Left colon (tissue), 2 donors: ENCODE results near the gene NEMP2. TPM values are rescaled to one million over a fixed set of nuclear protein-coding genes. Genes with fewer than 3 reads are reported as not detected.
A peak's percentile ranks its signal among the peaks of the same experiment; 100 is the strongest.

Experiments
- ATAC-seq: fragments of 200-7000 bp; cut with Tn5 transposase; one replicate; pipeline ENCODE4 v1.9.1; 2020; ENCODE audit warnings: mild to moderate bottlenecking, moderate library complexity
- DNase-seq, 2 donors: peaks; one replicate each; pipeline ENCODE4 v3.0.0-alpha.2; 2020
- intact Hi-C, 2 donors: fragments of 100-400 bp; cut with DNase I in 1 of 2; cut with micrococcal nuclease in 1 of 2; formaldehyde crosslinking; loops; one replicate each; pipeline versions ENCODE4 v1.11.2 to v1.14.0; 2022; cut with DNase I, micrococcal nuclease
- total RNA-seq, 2 donors: library from RNA; stranded (reverse); fragmentation: NEBNext Ultra II Directional; extraction: Animal tissue kit (Norgen Biotek cat#: 25700); gene quantifications; one replicate each; pipeline ENCODE4 v1.2.1, GENCODE V29; 2021
- donor health status: DM: no; HTN: no; CAD: no.
- donor health status: DM: yes; HTN: yes; CAD: no.

The NEMP2 gene
- total RNA-seq, 2 donors from 2014 or later: 2.6 to 3.1 TPM

DNA sequence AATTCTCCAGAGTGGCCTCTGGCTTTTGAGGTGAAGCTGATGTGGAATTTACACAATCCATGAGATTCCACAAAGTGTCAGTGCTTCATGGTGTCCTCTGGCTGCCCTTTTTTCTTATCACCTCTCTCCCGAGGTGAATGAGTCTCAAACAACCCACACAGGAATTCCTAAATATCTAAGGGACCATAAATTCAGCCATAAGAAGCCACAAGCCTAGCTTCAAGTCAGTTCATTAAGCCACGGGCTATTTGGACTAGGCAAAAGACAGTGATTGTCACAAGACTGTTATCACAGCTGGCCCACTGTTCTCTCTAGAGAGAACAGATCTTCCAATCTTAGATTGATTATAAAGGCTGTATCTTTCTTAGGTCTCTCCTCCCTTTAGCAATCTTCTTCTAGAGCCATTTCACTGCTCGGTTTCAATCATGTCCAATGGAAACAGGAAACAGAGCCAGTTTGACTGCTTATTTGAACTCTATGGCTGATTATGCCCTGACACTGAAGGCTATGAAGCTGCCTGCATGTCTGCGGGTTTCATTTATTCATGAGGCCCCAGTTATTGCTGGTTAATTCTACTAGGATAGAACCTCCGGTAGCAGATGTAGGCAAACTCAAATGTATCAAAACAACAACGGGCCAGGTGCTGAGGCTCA is 4.1 kb downstream of the NEMP2 start:
- intact Hi-C loops: no loop called here
- no peak for DNase-seq
- no peak for ATAC-seq

DNA sequence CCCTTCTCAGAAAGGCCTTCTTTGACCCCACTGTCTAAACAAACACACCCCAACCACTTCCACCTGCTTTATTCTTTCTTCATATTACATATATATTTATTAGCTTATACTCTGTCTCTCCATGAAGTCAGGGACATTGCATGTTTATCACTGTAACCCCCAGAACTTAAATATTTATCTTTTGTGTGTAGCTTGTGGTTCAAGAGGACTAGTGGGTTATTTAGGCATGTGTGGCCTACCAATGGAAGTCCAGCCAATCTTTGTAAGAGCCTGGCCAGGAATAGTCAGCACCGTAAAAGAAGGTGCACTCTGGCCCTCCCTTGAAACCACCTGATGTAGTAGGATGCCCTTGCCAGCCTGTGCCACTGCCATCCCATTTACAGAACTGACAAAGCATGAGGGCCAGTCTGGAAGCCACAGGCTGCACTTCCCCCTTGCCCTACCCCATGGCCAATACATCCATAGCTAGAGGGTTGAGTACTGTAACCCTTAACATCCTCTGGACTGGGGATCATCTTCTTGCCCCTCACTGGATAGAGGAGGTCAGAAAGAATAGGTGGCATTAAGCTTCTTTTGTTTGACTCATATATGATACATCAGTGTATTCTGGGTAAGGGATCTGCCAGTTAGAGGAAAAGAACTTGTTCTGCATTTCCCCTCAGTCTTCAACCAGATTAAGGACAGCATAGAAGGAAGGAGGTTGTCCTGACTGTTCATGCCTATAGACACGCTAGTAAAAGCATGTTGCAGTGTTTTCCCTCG is 4.9 kb downstream of the NEMP2 start:
- no peak for DNase-seq
- ATAC-seq: no peak
- intact Hi-C loops: no loop called here

DNA sequence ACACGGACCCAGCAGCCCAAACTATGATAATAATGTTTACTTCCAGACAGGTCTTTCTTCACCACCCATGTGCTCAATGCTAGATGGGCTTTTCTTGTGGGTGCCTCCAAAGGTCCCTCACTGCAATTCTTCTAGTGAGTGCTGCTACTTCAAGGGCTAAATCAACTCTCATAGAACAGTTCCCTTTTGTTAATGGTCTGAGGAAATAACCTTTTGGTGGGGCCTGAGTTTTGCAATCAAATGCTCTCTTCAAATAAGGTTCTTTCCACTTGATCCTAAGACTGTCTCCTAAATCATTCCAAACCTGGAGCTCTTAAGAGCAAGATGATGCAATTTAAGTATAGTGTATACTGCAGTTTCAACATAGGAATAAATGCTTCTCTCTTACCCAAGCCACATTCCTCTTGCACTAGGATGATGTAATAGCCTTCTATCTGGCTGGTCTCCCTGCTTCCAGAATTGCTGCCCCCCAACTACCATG is 6.0 kb downstream of the NEMP2 start:
- intact Hi-C loops: no loop called here
- no peak for ATAC-seq
- no peak for DNase-seq

DNA sequence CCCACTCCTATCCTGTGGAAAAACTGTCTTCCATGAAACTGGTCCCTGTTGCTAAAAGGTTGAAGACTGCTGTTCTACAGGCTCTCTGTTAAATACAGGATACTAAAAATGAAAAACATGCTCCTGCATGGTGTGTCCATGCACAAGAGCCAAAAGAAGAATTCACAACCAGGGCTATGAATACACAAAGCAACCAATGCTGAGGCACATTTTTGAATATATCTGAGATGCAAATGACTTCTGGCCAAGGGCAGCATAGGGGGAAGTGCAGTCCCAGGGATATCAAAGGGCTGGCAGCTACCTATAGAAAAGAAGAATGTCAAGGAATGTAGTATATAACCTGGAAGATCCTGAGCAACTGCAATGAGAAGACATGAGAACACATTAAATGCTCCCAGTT is 6.6 kb downstream of the NEMP2 start:
- intact Hi-C loops: no loop called here
- ATAC-seq: no peak
- DNase-seq: no peak

DNA sequence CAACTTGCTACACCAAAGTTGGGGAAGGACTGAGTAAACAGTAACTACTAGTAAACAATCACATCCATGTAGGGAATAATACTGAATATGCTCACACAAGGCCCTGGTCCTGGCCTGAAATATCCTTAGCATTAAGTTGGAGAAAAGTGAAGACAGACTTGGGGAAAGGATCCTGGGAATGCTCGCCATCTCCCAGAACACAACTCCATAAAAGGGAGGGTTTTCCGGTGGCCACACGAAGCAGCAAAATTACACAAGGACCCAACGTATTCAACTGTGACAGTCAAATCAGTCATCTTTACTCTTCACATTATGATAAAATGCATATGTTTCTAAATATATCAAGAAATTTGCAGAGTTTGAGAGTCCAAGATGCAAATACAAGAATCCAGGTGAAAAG is 7.3 kb downstream of the NEMP2 start:
- ATAC-seq: no peak
- intact Hi-C loops: no loop called here
- no peak for DNase-seq

DNA sequence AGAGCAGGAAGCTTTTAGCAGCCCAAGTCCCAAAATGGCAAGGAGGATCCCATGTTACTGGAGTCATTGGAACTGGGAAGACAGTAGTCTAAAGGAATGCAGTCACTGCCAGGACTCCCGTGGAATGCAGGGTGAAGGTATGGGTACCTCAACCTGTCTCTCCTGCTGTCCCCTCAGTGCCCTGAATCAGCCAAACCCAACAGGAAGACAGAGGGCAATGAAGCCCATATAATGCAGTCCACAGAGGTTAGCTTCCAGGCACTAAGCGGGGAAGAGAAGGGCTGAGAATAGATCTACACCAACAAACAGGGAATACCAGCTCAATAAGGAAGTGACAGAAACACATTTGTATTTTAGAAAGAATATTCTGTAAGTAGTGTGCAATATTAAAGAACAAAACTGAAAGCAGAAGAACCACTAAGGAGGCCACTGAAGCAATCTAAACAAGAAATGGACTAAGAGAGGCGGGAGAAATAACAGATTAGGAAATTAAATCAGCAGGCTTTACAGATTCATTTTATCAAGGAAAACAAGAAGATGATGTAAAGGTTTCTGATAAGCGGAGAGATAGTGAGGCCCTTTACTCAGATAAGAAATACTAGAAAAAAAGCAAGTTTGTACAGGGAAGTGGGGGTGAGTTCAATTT is 8.3 kb downstream of the NEMP2 start:
- DNase-seq: no peak
- peak; percentile 40 for ATAC-seq
- intact Hi-C loops: no loop called here

DNA sequence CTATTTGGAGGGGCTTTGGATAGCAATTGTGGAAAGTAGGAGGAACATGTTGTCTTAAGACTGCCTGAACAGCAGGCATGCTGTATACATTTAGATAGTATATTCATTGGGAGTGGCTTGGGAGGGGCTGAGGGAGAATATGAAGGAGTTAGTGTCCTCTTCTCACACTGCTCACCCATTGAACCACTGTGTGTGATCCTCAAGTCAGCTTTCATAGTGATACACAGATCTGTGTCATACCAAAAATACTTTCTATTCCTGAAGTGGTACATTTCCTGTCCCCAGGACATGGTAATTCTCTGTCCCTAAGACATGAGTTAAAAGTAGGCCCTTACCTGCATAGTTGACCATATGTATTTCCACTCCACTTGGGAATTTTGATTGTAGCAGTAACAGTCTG is 9.6 kb downstream of the NEMP2 start:
- intact Hi-C loops: no loop called here
- ATAC-seq (peak; percentile 44), DNase-seq (no peak)

DNA sequence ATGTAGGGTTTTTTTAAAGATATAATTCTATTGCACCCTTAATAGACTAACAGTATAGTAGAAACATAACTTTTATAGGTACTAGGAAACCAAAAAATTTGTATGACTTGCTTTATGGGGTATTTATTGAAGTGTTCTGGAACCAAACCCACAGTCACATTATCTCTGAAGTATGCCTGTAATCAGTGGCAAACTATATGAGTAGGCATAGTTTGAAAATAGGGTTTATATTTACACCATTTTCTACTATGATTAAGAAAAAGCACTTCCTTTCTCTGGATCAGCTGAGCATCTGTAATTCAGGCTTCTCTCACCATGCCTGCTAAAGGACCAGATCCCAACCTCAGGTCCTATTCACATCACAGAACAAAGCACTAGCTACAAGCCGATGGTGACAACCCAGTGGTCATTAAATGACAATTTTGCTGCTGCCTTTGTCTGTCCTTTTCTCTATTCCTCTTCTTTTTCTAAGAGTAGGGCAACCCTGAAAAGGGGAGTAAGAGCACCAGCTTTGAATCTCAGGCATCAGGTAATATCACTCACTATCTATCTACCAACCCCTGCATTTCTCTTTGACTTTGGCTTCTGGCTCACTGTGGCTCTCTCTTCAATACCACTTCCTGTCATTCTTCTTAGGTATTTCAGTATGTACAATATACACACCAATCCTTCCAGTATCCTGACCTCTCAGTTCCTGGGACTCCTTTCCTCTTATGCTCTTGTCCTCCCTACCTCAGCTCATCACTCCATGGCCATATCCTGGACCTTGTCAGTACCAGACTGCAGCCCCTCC is 14.4 kb downstream of the NEMP2 start:
- no peak for DNase-seq
- ATAC-seq: no peak
- intact Hi-C loops: no loop called here

DNA sequence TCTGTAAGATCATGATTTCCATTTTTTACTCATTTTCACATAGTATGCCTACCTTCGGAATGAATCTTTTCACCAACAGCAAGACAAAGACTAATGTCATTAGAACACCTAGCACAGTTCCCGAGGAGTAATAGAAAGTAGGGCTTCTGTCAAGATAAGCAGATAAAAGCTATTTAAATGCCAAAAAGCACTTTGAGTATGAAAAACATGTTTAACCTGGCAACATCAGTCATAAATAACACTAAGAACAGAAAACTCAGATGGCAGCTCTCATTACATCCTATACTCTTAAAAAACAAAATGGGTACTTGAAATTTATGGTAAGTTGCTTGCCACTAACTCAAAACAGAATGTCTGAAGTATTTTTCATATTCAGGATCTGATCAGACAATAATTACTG is 17.1 kb downstream of the NEMP2 start:
- intact Hi-C loops: no loop called here
- DNase-seq (no peak), ATAC-seq (no peak)

DNA sequence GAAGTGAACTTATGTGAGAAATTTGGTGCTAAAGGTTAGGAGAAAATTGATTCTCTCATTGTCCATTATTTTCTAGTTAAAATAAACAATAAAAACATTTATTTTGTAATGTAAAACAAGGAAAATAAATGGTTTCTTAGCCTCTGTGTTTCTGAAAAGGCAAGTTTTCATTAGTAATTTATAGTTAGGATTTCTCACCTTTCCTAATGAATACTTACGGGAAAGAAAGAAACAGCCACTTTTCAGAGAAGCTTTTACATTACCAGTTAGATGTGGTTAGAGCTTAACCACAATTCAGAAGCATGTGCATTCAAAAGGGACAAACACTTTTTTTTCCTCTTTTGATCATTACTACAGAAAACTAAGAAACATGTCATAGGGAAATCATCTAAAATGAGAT is 18.8 kb downstream of the NEMP2 start:
- DNase-seq: no peak
- intact Hi-C loops: no loop called here
- ATAC-seq: no peak

DNA sequence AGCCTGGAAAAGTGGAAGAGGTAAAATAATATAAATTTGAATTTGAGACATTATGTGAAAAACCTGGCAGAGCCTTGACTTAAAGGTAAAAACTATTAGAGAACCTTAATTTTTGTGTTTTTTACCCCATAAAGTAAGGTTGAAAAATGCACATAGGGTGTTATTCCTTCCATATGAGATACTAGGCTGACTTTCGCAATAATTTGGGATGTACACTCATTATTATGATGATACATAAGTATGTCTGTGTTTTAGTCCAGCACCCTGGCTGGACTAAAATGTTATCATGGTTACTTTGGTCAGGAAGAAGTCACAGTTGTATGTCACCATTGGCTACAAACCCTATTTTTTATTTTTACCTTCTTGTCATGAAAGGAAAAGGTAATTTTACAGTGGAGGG is 19.8 kb downstream of the NEMP2 start:
- DNase-seq (no peak), ATAC-seq (no peak)
- intact Hi-C loops: no loop called here

DNA sequence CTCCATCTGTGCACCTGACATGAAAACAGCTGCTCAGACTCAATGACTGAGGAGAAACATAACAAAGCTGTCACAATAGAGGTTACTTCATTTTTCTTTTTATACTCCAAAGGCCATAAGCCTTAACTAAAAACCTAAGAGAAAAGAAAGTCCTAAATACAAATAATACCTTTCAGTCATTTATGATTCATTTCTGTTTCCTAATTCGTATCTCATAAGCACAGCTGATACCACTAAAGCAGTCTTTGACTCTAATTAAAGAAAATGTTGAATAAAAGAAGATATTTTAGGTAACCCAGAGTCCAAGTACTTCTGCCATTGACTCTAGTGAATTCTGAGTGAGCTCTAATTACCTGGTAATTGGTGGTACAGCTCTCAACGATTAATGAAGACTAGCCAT is 20.6 kb downstream of the NEMP2 start:
- DNase-seq: no peak
- ATAC-seq: no peak
- intact Hi-C loops: no loop called here

DNA sequence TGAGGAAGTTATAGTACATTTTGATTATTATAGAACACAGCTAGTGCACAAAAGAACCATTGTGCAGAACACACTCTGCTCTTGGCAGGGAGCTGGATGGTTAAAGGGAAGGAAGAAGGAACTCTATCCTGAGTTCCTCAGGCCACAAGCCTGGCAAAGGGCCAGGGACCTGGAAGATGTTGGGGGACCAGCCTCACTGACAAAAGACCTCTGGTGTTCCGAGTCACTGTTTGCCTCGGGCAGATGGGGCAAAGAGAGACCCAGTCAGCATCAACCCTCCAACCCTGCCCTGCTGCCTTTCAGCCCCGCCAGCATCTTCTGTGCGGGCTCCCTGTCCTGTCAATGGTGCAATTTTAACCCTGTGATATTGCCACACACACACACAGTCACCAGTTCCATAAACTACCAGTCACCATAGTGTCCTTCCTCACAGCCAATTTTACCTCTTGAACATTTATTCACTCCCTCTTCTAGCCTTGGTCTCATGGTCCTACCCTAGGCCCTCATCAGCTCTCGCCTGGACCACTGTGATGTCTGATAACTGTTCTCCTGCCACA is 21.9 kb downstream of the NEMP2 start:
- intact Hi-C loops: no loop called here
- ATAC-seq (no peak), DNase-seq (no peak)

DNA sequence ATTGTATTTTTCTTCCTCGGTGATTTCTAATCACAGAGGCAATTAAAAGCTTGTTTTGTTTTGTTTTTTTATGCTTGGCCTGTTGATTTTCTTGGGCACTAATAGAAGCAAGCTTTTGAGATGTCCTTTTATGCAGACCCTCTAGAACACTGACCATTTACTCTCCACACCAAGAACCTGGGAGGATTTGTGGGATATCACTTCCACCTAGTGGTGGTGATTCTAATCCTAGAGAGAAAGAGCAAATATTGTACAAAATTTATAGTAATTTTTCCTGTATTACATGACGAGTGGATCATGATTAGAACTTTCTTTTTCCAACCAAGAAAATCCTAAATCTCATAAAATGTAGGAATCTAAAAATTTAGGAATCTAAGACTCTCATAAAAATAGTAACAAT is 23.4 kb downstream of the NEMP2 start:
- intact Hi-C loops: no loop called here
- DNase-seq (no peak), ATAC-seq (no peak)

DNA sequence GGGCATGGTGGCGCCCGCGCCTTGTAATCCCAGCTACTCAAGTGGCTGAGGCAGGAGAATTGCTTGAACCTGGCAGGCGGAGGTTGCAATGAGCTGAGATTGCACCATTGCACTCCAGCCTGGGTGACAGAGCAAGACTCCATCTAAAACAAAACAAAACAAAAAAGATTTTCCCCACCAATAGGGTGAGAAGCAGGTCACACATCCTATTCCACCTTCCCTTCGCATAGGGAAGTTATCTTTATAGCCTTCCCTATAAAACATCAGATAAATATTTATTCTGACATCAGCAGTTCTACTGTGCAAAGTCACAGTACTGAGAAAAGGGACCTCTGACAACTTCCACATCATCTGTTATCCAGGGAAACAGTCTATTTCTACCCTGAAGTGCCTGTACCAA is 24.6 kb downstream of the NEMP2 start:
- intact Hi-C loops: loop anchor here in 1 of 2 donors (10.0 kb wide), 2 partner anchors 125 to 425 kb away; no protein-coding TSS in a partner anchor
- ATAC-seq (peak; percentile 78), DNase-seq (peak in 1 of 2 donors; percentile 26)

DNA sequence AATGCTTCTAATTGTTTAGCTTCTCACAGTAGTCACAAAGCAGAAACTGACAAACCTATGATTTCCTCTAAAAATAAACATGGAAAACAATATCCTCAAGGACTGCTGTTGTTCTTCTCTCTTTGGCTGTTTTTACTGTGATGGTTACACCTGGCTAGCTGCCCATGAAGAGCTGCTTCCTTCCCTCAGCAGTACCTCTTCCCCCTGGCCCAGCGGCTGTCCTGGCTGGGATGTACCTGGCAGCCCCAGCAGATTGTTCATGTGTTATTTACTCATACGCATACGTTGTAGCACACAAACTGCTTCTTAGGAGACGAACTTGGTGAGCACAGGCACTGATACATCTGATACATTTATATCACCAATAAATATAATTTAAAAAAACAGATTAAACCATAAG is 27.4 kb downstream of the NEMP2 start:
- DNase-seq: peak; percentile 59 to 67
- intact Hi-C loops: loop anchor here in 1 of 2 donors (10.0 kb wide), 2 partner anchors 122 to 422 kb away; no protein-coding TSS in a partner anchor
- ATAC-seq: peak; percentile 38

DNA sequence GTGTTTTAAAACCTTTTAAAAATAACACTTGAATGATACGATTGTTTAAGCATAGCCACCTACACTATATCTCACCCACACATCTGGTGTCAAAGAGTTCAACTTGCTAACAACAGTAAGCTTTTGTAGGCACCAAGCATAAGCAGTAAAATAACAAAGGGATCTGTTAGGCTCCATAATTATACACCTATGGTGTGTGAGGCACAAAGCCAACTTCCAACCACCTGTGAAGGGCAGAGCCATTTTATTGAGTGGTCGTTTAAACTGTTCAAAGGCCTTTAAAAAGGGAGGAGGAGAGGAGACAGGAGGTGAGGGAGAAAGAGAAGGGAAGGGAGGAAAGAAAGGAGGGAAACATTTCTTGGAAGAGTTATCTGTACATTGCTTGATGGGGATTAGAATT is 27.9 kb downstream of the NEMP2 start:
- DNase-seq (peak; percentile 60 to 71), ATAC-seq (peak; percentile 73)
- intact Hi-C loops: loop anchor here in 1 of 2 donors (10.0 kb wide), 2 partner anchors 122 to 422 kb away; no protein-coding TSS in a partner anchor

DNA sequence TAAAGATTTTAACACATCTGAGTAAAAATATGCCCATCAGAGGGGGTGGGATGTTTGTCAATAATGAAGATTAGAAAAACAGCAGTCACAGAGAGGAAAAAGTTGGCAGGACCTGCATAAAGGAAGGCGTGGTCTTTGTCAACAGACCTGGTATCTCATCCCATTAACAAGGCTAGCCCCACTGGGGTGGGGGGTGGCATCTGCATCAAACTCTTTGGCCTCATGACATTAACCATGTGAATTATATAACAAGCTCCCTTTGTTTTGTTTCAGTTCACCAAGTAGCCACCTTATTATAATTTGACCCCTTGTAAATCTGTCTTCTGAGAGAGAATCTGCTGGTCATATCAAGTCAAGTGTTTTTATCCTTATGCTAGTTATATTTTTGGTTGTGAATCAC is 28.8 kb downstream of the NEMP2 start:
- intact Hi-C loops: loop anchor here in 1 of 2 donors (10.0 kb wide), 2 partner anchors 121 to 421 kb away; no protein-coding TSS in a partner anchor
- ATAC-seq: no peak
- DNase-seq: no peak

DNA sequence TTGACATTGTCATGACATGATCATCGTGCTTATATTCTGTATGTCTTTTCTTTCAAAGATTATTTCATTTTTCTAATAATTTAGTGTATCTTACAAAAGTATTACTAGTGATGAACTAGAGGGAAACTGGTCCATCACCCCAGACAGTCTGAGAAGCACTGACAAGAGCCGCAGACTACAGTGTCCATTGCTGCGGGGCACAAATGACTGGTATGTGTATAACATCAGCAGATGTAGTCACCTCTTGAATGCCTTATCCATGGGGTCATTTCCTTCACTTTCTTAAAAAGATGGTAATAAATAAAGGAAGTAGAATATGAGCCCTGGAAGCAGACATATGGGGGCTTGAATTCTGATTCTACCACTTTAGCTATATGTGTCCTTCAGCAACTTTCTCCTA is 29.6 kb downstream of the NEMP2 start:
- DNase-seq (no peak), ATAC-seq (no peak)
- intact Hi-C loops: loop anchor here in 1 of 2 donors (10.0 kb wide), 2 partner anchors 120 to 420 kb away; no protein-coding TSS in a partner anchor
